Neuron (in vitro differentiated cells): ENCODE measurements around the gene KDM2A.
A peak's percentile ranks its signal among the peaks of the same experiment; 100 is the strongest.

Source experiments
- H2AFZ ChIP-seq: one replicate; pipeline ENCODE4 v1.6.1; 2013; ENCODE audit warnings: low read depth, mild to moderate bottlenecking, inconsistent platforms, low read length, moderate library complexity
- H3K27me3 ChIP-seq: one replicate; pipeline ENCODE4 v1.6.1; 2013; ENCODE audit warnings: low read length; ENCODE audit not compliant: insufficient read depth
- H3K36me3 ChIP-seq: one replicate; pipeline ENCODE4 v1.6.1; 2013; ENCODE audit warnings: low read length; ENCODE audit not compliant: insufficient read depth
- H3K4me1 ChIP-seq: one replicate; pipeline ENCODE4 v1.6.1; 2013; ENCODE audit warnings: low read length; ENCODE audit not compliant: insufficient read depth
- H3K4me3 ChIP-seq: 2 replicates; pipeline ENCODE4 v1.5.1; 2013; ENCODE audit warnings: mild to moderate bottlenecking, low read length, moderate library complexity
- H3K9me3 ChIP-seq: one replicate; pipeline ENCODE4 v1.6.1; 2013; ENCODE audit warnings: low read length

KDM2A gene

DNA sequence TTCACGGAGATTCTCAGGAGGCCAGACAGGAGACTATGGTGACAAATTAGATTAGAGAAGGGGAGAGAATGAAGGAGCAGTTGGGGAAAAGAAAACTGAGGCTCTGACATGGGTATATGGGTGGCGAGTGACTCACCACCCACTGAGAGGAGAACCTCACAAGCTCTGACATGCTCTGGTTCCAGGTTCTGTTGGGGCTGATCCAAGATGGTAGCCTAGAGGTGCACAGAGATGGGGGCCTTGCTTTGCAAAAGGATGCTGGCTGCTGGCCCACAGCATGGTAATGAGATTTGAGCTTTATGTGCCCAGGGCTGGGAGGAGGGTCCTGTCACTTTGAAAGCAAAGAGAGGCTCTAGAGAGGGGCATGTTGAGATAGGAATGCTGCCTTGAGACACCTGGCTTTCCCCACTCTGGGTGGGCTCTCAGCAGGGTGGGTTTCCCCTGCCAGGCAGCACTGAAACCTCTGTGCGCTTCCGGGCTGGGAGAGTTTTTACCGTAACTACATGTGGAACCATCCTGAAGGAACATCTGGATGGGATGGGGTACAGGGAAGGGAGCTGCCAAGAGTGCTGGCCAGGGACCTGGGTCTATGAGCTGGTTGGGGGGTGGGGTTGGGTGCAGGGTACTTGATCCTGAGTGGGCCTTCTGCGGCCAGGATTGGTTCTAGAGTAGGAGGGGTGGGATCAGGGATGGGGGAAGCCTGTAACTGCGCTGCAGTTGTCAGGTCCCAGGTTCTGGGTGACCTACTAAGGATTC, 146.0 kb downstream of the KDM2A start:
- H3K9me3 ChIP-seq = no peaks in the 10 kb centered on the region
- H3K27me3 ChIP-seq = no peaks in the 10 kb centered on the region
- H3K4me1 ChIP-seq = peaks cover 33% of the 10 kb centered on the region
- H2AFZ ChIP-seq = no peak overlapping the region
- H3K36me3 ChIP-seq = peaks cover 11% of the 10 kb centered on the region
- H3K4me3 ChIP-seq = no peak overlapping the region

DNA sequence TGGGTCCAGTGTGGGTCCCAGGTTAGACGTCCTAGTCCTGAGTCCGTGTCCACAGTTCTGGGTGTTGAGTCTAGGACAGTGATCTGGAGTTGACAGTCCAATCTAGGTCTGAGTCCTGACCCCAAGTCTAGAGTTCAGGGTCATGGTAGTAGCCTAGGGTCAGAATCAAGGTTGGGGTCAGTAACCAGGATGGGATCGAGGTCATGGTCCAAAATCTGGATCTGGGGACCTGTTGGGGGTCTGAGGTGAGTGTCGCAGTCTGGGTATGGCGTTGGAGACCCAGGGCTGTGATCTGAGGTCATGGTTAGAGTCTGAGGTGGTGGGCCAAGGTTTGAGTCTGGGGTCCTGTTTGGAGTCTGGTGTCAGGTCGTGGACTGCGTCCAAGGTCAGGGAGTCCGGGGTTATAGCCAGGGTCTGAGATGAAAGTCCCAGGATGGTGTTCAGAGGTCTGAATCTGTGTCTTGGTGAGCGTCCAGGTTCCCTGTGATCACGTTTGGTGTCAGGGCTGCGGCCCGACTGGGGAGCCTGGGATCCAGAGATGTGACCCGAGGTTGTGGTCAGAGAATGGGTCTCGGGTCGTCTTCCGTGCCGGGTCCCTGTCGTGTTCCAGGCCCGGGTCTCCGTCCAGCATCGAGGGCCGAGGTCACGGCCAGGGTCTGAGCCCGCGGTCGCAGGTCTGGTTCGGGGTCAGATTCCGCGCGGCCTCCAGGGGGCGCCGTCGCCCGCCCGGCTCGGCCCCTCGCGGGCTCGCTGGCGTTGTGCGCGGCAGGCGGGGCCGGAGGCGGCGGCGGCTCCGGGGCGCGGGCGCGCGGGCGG, 146.8 kb downstream of the KDM2A start:
- H2AFZ ChIP-seq = no peak overlapping the region
- no peaks in the 10 kb centered on the region for H3K27me3 ChIP-seq
- peak overlapping the region; percentile 50 for H3K4me3 ChIP-seq
- no peaks in the 10 kb centered on the region for H3K9me3 ChIP-seq
- H3K36me3 ChIP-seq = peaks cover 11% of the 10 kb centered on the region
- H3K4me1 ChIP-seq = peaks cover 41% of the 10 kb centered on the region

DNA sequence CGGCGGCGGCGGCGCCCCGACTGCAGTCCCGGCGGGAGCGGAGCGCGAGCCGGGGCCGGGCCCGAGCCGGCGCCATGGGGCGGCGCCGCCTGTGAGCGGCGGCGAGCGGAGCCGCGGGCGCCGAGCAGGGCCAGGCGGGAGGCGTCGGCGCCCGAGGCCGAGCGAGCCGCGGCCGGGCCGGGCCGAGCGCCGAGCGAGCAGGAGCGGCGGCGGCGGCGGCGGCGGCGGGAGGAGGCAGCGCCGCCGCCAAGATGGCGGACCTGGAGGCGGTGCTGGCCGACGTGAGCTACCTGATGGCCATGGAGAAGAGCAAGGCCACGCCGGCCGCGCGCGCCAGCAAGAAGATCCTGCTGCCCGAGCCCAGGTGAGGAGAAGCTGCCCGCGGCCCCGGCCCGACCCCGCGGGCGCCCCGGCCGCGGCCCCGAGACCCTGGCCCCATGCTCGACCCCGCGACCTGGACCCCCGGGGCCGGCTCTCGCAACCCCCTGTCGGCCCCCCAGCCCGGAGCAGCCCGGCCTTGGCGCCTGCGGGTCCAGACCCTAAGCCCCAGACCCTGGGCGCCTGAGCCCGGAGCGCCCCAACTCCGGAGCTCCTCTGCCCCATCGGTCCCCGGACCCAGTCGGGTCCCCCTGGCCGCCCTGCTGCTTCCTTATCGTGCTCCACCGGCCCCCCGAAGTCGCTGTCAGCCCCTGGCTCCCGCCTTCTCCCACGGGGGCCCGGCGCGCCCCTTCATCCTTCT, 147.6 kb downstream of the KDM2A start, which contains the start of gene GRK2:
Gene GRK2, plus strand, starts transcription at position 25 of the 739 bp plus-strand sequence. Its CDS starts 227 bp downstream, at position 252.
- Histone ChIP-seq H3K36me3 (peaks cover 11% of the 10 kb centered on the region), H3K4me3 (peak within 1 kb of the TSS; percentile 54), H3K27me3 (no peaks in the 10 kb centered on the region), H3K9me3 (no peaks in the 10 kb centered on the region), H3K4me1 (peaks cover 44% of the 10 kb centered on the region), H2AFZ (peak within 1 kb of the TSS; percentile 41)

DNA sequence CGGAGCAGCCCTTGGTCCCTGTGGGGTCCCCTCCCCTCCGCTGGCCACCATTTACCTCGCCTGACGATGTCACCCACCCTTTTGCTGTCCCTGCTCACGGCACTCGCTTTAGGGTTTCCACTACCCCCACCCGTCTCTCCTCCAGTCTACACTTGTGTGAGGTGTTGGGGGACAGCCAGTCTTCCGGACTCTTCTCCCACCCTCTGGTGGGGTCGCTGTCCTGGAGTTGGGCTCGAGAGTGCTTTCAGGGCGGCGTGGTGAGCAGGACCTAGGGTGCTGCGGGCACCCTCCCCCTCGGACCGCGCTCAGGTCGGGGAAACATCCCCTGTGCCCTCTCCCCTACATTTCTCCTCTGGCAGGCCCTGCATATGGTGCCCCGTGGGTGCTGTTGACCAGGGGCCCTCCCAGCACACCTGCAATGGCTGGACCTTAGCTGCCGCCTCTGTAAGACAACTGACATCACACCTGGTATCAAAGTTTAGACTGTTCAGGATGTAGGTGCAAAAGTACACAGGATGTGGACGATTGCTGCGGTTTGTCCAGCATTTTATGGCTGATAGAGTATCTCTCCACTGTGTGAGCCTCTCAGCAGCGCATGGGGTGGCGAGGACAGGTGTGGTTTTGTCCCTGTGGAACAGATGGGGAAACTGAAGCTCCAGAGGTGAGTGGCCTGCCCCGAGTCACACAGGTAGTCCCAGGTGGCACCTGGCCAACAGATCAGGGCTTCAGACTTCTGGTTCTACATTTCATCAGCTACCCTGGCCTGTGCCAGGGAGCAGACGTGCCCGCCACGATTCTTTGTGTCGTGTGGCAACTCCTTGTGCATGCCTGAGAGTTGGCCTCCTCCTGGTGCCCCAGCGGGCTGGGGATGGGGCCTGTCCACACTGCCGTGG, 148.4 kb downstream of the KDM2A start:
- peaks cover 11% of the 10 kb centered on the region for H3K36me3 ChIP-seq
- no peaks in the 10 kb centered on the region for H3K27me3 ChIP-seq
- no peaks in the 10 kb centered on the region for H3K9me3 ChIP-seq
- peaks cover 43% of the 10 kb centered on the region for H3K4me1 ChIP-seq
- H2AFZ ChIP-seq = no peak overlapping the region
- peak overlapping the region; percentile 54 for H3K4me3 ChIP-seq

DNA sequence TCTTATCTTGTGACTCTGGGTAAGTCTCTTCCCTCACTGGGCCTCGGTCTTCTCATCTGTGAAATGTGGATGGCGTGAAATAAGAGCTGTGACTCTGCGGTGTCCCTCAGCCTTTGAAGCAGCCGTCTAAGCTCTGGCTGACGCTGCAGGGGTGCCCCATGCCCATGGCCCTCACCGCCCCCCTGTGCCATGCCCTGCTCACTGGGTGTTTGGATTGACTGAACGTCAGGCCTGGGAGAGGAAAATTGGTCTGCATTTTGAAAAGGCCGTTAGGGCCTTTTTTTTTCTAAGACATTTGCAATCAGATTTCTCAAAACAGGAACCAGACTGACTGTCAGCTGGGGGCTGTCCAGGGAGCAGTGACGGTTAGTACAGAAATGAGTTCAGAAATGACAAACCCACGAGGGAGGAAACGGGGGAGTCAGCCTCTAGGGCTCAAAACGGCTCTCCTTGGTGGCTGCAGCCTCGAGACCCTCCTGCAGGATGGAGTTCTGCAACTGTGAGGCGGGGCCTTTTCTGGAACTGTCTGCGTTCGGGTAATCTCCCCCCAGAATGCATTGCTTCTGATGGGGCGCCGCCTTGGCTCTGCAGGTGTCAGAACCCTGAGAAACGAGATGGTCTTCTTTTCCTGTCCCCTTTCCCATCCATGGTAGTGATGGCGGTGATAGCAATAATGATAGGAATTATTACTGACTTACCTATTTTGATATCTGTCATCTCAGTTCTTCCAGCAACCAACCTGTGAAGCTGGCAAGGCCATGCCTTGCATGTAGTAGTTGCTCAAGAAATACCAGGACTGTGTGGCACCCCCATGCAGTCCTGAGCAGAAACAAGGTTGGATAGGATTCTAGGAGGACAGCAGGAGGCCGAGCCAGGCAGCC, 149.3 kb downstream of the KDM2A start:
- no peaks in the 10 kb centered on the region for H3K9me3 ChIP-seq
- H3K4me1 ChIP-seq = peaks cover 41% of the 10 kb centered on the region
- no peaks in the 10 kb centered on the region for H3K27me3 ChIP-seq
- peak overlapping the region; percentile 54 for H3K4me3 ChIP-seq
- no peak overlapping the region for H2AFZ ChIP-seq
- peaks cover 14% of the 10 kb centered on the region for H3K36me3 ChIP-seq

DNA sequence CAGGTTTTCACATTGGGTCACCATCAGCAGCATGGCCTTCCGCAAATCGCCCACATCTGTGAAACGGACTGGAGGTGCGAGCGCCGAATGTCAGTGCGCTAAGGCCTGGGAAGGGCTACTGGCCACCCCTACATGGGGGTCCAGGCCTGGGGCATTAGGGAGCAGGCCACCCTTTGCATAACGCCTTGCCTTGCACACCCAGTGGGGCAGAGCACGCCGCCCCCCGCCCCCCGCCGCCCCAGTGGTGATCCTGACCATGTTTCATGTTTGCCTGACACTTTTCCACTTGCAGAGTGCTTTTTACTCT, 149.9 kb downstream of the KDM2A start:
- Histone ChIP-seq H3K36me3 (peaks cover 14% of the 10 kb centered on the region), H3K4me1 (peaks cover 41% of the 10 kb centered on the region), H3K4me3 (no peak overlapping the region), H2AFZ (no peak overlapping the region), H3K27me3 (no peaks in the 10 kb centered on the region), H3K9me3 (no peaks in the 10 kb centered on the region)

DNA sequence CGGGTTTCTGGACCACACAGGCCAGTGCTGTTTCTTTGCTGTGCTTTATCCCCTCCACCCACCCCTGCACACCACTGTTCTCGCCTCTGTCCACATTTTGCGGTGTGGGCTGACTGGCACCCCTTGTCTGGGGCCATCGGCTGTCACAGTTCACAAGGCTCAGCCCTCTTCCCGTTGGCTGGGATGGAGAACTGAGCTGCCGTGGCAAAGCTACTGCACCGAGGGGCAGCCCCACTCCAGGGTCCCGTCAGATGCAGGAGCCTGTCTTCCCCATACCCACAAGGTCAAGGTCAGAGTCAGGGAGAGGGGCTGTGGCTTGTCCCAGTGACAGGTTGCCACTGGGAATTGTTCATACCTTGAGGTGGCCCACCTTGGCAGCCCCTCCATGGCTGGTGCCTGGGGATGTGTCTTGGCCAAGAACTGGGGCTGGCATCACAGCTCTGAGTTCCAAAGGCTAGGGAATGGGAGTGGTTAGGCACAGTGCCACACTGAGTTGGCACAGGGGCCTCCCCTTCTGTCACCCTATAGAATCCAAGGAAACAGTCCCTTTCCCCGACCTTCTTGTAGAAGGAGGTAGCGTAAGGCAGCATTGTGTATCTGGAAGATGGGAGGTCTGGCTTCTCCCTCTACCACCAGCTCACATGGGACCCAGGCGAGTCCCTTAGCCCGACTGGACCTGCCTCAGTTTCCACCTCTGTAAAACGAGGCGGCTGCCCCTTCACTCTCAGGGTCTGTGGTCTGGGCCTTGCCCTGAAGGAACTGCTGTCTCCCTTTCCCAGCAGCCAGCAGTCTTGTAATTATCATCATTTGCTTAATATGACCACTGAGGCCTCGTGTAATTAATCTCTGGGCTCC, 150.6 kb downstream of the KDM2A start:
- Histone ChIP-seq H3K4me3 (no peak overlapping the region), H2AFZ (no peak overlapping the region), H3K27me3 (no peaks in the 10 kb centered on the region), H3K36me3 (peaks cover 14% of the 10 kb centered on the region), H3K9me3 (no peaks in the 10 kb centered on the region), H3K4me1 (peaks cover 41% of the 10 kb centered on the region)

DNA sequence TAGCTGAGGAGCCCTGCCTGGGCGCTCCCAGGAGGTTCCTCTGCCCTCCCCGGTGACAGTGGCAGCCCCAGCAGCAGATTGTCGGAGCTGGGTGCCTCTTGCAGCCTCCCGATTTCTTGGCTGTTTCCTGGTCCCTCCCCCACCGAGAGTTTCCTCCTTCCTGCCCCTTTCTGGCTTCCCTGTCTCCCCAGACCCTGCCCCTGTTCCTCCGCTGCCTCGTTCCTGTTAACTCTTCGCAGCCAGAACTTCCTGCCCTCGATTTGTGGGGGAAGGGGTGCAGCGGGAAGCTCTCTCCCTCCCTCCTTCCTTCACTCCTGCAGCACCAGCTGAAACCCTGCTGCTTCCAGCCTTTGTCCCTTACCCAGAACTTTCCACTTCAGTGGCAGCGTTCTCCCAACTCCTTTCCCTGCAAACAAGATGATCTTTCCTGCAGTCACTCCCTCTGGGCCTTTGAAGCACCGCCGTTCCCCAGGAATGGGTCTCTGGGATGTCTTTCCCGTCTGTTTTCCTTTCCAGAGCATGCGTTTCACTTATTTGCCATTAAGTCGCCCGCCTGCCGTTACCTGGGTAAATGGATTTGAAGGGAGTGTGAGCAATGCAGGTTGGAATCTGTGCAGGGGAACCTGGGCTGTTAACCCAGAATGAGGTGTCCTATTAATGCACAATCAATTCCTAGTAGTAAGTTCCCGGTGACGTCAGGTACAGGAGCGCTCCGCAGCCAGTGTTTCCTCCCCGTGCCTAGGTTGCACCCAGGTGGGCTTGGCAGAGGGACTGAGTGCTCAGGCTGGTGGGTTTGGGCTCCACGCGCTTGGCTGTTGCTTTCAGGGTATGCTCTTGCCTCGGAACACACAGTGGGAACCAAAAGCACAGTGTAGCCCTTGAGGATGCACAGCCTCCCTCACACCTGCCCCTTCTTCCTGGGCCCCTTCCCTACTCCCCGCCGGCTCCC, 151.5 kb downstream of the KDM2A start:
- Histone ChIP-seq H2AFZ (no peak overlapping the region), H3K9me3 (no peaks in the 10 kb centered on the region), H3K36me3 (peaks cover 18% of the 10 kb centered on the region), H3K4me1 (peaks cover 41% of the 10 kb centered on the region), H3K4me3 (no peak overlapping the region), H3K27me3 (no peaks in the 10 kb centered on the region)

DNA sequence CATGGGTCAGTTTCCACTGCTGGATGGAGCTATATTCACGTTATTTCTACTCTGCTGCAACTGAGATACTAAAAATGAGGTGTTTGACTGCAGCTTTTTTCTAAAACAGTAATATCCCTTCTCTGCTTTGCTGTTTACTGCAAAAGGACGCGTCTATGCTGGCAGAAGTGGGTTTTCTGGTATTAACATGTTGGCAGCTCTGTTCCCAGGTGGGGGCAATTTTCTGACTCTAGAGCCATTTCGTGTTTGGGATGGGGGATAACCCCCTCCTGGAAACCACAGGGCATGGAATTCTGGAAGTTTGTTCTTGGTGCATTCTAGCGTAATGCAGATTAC, 152.1 kb downstream of the KDM2A start:
- Histone ChIP-seq H3K4me1 (peaks cover 41% of the 10 kb centered on the region), H3K4me3 (no peak overlapping the region), H3K27me3 (no peaks in the 10 kb centered on the region)

DNA sequence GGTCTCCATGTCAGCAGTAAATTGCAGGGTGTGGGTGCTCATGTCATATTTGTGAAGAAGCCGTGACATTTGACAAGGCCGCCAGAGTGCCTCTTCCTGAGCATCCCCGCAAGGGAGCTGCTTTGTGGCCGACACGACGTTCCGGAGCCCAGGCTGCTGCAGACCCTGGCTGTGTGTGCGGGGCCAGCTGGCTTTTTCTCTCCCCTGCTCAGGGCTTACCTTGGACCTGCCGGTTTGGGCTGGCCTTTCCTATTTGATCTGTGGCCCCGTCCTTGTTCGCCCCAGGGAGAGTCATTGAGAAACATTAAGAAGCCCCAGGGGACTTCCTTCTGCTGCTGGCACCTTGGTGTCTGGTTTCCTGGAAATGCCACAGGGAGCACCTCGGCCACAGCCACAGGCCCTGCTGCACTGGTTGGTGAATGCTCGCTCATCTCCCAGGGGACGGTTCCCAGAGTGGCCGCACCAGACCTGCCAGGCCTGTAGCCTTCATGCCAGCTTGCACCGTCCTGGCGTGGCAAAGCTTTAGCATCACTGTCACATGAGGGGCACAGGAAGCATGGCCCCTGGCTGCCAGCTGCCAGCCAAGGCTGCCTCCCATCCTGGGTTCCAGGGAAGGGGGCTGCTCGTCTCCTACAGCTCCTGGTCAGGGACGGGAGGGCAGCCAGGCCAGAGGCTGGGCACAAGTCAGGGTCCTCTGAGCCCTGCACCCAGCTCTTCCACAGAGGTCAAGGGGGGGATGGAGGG, 152.7 kb downstream of the KDM2A start:
- H3K4me1 ChIP-seq = peaks cover 41% of the 10 kb centered on the region
- no peak overlapping the region for H2AFZ ChIP-seq
- H3K27me3 ChIP-seq = no peaks in the 10 kb centered on the region
- no peak overlapping the region for H3K4me3 ChIP-seq
- H3K9me3 ChIP-seq = no peaks in the 10 kb centered on the region
- H3K36me3 ChIP-seq = peaks cover 18% of the 10 kb centered on the region

More for the DNA sequence above, 152.1 kb downstream of the KDM2A start:
- H3K9me3 ChIP-seq = no peaks in the 10 kb centered on the region
- no peak overlapping the region for H2AFZ ChIP-seq
- H3K36me3 ChIP-seq = peaks cover 18% of the 10 kb centered on the region
